Suprapubic skin (tissue), 4 donors: ENCODE data around the gene POU5F1. TPM values are rescaled to one million over a fixed set of nuclear protein-coding genes. Genes with fewer than 3 reads are reported as not detected.

Source experiments
- DNase-seq, 2 donors: peaks; one replicate each; pipeline ENCODE4 v3.0.0-alpha.2; 2019; ENCODE audit warnings: low spot score in 2 of 2
- H3K27ac ChIP-seq: fragments of 200-600 bp; sonication (generic); one replicate; pipeline ENCODE4 v1.5.1; 2019
- H3K27me3 ChIP-seq: fragments of 200-600 bp; sonication (generic); one replicate; pipeline ENCODE4 v1.5.1; 2019
- H3K36me3 ChIP-seq: fragments of 200-600 bp; sonication (generic); one replicate; pipeline ENCODE4 v1.5.1; 2019
- H3K4me1 ChIP-seq: fragments of 200-600 bp; sonication (generic); one replicate; pipeline ENCODE4 v1.5.1; 2019
- H3K4me3 ChIP-seq: fragments of 200-600 bp; sonication (generic); one replicate; pipeline ENCODE4 v1.5.1; 2019; ENCODE audit warnings: mild to moderate bottlenecking
- H3K9me3 ChIP-seq: fragments of 200-600 bp; sonication (generic); one replicate; pipeline ENCODE4 v1.5.1; 2019
- CTCF ChIP-seq, 2 donors: fragments of 200-600 bp in 1 of 2; fragments of 450-650 bp in 1 of 2; sonication (generic) in 1 of 2; IDR thresholded peaks; one replicate each; pipeline ENCODE4 v1.5.1; 2016 to 2019; ENCODE audit warnings: antibody characterized with exemption in 2 of 2, mild to moderate bottlenecking in 1 of 2, moderate library complexity in 1 of 2
- EP300 ChIP-seq: sonication (generic); formaldehyde crosslinking; IDR thresholded peaks from one replicate; pipeline ENCODE4 v1.6.1; 2017; ENCODE audit warnings: antibody characterized with exemption
- POLR2A ChIP-seq, 2 donors: fragments of 450-650 bp; IDR thresholded peaks; one replicate each; pipeline ENCODE4 v1.6.1; 2017; ENCODE audit warnings: antibody characterized with exemption in 2 of 2, mild to moderate bottlenecking in 2 of 2, moderate library complexity in 2 of 2
- POLR2AphosphoS5 ChIP-seq, 3 donors: sonication (generic); formaldehyde crosslinking; IDR thresholded peaks; one replicate each; pipeline ENCODE4 v1.6.1; 2017; ENCODE audit warnings: antibody characterized with exemption in 3 of 3
- WGBS: methylation state at CpG from one replicate; pipeline ENCODE4 v1.1.5; 2018; 5-methylcytosine and 5-hydroxymethylcytosine counted together
- total RNA-seq, 4 donors: library from RNA; depleted of rRNA; stranded (reverse); fragments of >200 nt; gene quantifications; one replicate each; pipeline ENCODE4 v1.1.0, GENCODE V29; 2016

Gene POU5F1
- total RNA-seq, 4 donors from 2014 or later = 0.85 to 13.0 (median 7.7) TPM

GRCh38 chr6:31156641-31157040 lies 13.8 kb downstream of the POU5F1 start:
- Histone ChIP-seq H3K36me3 (peaks cover 16% of the 10 kb centered on the region), H3K27me3 (no peaks in the 10 kb centered on the region), H3K27ac (no peak overlapping the region), H3K4me3 (no peak overlapping the region), H3K9me3 (no peaks in the 10 kb centered on the region), H3K4me1 (peaks cover 21% of the 10 kb centered on the region)
- no peak for TF ChIP-seq CTCF (IDR thresholded peaks at IDR 0.05)
- no peak for TF ChIP-seq POLR2AphosphoS5 (IDR thresholded peaks at IDR 0.05)
- TF ChIP-seq POLR2A (IDR thresholded peaks at IDR 0.05) = no peak
- no peak for TF ChIP-seq EP300
- no peak for DNase-seq
- 88% methylated on average over 7 of the region's 7 CpGs for WGBS

DNA sequence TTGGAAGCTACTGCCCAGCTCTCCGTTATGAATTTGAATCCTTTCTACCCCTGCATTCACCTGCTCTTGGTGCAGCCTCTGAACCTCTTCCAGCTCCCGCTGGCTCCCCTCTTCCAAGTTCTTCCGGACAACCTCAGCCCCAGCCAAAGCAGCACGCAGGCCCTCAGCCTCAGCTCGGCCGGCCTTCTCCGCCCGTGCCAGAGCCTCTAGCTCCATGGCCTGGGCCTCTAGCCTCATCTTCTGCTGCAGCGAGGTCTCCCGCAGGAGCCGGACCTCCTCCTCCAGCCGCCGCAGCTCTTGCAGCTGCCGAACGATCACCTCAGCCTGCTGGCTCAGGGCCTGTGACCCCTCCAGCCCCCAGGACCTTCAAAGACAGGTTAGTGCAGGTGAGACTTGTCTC lies 16.0 kb downstream of the POU5F1 start:
- Histone ChIP-seq H3K36me3 (peaks cover 38% of the 10 kb centered on the region), H3K9me3 (no peaks in the 10 kb centered on the region), H3K4me1 (peaks cover 16% of the 10 kb centered on the region), H3K27me3 (no peaks in the 10 kb centered on the region), H3K27ac (no peak overlapping the region), H3K4me3 (no peak overlapping the region)
- TF ChIP-seq POLR2A (IDR thresholded peaks at IDR 0.05) (no peak), CTCF (IDR thresholded peaks at IDR 0.05) (no peak), POLR2AphosphoS5 (IDR thresholded peaks at IDR 0.05) (no peak), EP300 (no peak)
- DNase-seq = no peak
- 95% methylated on average over 13 of the region's 15 CpGs for WGBS

- Histone ChIP-seq H3K27ac (no peak overlapping the region), H3K4me1 (peaks cover 8% of the 10 kb centered on the region), H3K27me3 (no peaks in the 10 kb centered on the region), H3K9me3 (no peaks in the 10 kb centered on the region), H3K36me3 (peaks cover 46% of the 10 kb centered on the region), H3K4me3 (no peak overlapping the region)
- 93% methylated on average over 7 of the region's 7 CpGs for WGBS
- TF ChIP-seq EP300 (no peak), CTCF (IDR thresholded peaks at IDR 0.05) (no peak), POLR2A (IDR thresholded peaks at IDR 0.05) (no peak), POLR2AphosphoS5 (IDR thresholded peaks at IDR 0.05) (no peak)
- DNase-seq = no peak
Observed at GRCh38 chr6:31152781-31153180, 17.7 kb downstream of the POU5F1 start.

DNA sequence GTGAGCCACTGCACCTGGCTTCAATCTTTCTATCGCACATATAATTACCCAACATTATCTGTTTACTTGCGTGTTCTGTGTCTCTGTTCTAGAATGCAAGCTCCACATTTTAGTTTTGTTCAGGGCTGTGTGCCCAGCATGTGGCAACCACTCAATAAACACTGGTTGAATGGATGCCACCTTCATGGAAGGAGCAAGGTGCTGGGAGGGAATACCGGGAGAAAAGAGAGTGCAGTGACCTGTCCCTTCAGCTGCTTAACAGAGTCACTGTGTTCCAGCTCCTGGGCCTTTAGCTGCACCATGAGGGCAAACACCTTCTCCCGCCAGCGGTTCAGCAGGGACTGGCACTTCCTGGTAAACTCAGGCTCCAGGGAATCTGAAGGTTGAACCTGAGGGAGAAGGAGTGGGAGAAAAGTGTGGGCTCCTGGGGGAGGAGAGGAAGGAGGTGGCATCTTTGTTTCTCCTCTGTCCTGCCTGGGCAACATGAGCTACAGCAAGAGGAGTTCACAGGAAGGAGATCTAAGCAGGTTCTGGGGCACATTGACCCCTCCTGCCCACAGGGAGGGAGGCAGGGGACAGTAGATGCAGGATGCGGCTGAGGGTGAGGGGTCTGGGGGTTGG lies 20.5 kb downstream of the POU5F1 start:
- WGBS = 87% methylated on average over 6 of the region's 6 CpGs
- TF ChIP-seq POLR2AphosphoS5 (IDR thresholded peaks at IDR 0.05) = no peak
- TF ChIP-seq EP300 = no peak
- TF ChIP-seq CTCF (IDR thresholded peaks at IDR 0.05) = no peak
- no peak for TF ChIP-seq POLR2A (IDR thresholded peaks at IDR 0.05)
- no peak for DNase-seq
- H3K36me3 ChIP-seq = peaks cover 49% of the 10 kb centered on the region
- H3K27me3 ChIP-seq = no peaks in the 10 kb centered on the region
- H3K4me1 ChIP-seq = no peaks in the 10 kb centered on the region
- no peak overlapping the region for H3K27ac ChIP-seq
- no peak overlapping the region for H3K4me3 ChIP-seq
- H3K9me3 ChIP-seq = no peaks in the 10 kb centered on the region

- no peak for TF ChIP-seq CTCF (IDR thresholded peaks at IDR 0.05)
- no peak for TF ChIP-seq EP300
- TF ChIP-seq POLR2A (IDR thresholded peaks at IDR 0.05) = no peak
- TF ChIP-seq POLR2AphosphoS5 (IDR thresholded peaks at IDR 0.05) = no peak
- peaks cover 5% of the 10 kb centered on the region for H3K4me1 ChIP-seq
- no peak for DNase-seq
- H3K27ac ChIP-seq = no peak overlapping the region
- no peak overlapping the region for H3K4me3 ChIP-seq
- no peaks in the 10 kb centered on the region for H3K9me3 ChIP-seq
- H3K36me3 ChIP-seq = peaks cover 33% of the 10 kb centered on the region
- no peaks in the 10 kb centered on the region for H3K27me3 ChIP-seq
- WGBS = 90% methylated on average over 10 of the region's 10 CpGs
Observed at GRCh38 chr6:31145386-31145785, 25.1 kb downstream of the POU5F1 start.
